ENCODE measurements around the gene FBN3.

- no peak for TF ChIP-seq POLR2AphosphoS5 (IDR thresholded peaks at IDR 0.05; ENCODE audit: borderline replicate concordance, low read depth, low read length)
- no peak for TF ChIP-seq EZH2 (IDR thresholded peaks at IDR 0.05)
- TF ChIP-seq FOXP2 (optimal IDR thresholded peaks at IDR 0.05; ENCODE audit: control extremely low read depth, extremely low read length, insufficient read depth): no peak
These were observed 66.3 kb downstream of the FBN3 start for GRCh38 chr19:8083141-8083540.
